T-helper 17 cell (primary cell): ENCODE results near the gene PCDHA8. TPM values are rescaled to one million over a fixed set of nuclear protein-coding genes. Genes with fewer than 3 reads are reported as not detected.

Experiments
- total RNA-seq, 4 donors: library from RNA in 2 of 4; stranded (reverse) in 2 of 4; gene quantifications; one replicate each; pipeline ENCODE4 v1.2.3 and lab custom pipeline; 2022 to 2026

The PCDHA8 gene
- total RNA-seq, 2 donors from 2014 or later: not detected

Other genes starting within 250 kb of the PCDHA8 start
- 1 to 10 TPM; 1.4 to 9.2 TPM for gene CD14, start 208.0 kb upstream of the PCDHA8 start, total RNA-seq
- 10 to 100 TPM; 18.3 to 23.1 TPM for gene TMCO6, start 201.7 kb upstream of the PCDHA8 start, total RNA-seq
- gene NDUFA2, start 193.6 kb upstream of the PCDHA8 start, total RNA-seq: 10 to 100 TPM; 40.7 to 46.2 TPM
- 100 to 1,000 TPM; 168 to 172 TPM for gene IK, start 193.4 kb upstream of the PCDHA8 start, total RNA-seq
- gene WDR55, start 176.3 kb upstream of the PCDHA8 start, total RNA-seq: 10 to 100 TPM; 34.8 to 36.3 TPM
- gene DND1, start 167.6 kb upstream of the PCDHA8 start, total RNA-seq: 1 to 10 TPM; 1.2 to 1.9 TPM
- 10 to 100 TPM; 44.8 to 49.3 TPM for gene HARS1, start 149.8 kb upstream of the PCDHA8 start, total RNA-seq
- 10 to 100 TPM; 33.5 to 34.9 TPM for gene HARS2, start 149.7 kb upstream of the PCDHA8 start, total RNA-seq
- gene ZMAT2, start 140.7 kb upstream of the PCDHA8 start, total RNA-seq: 10 to 100 TPM; 40.9 to 41.5 TPM
- gene PCDHA1, start 55.0 kb upstream of the PCDHA8 start, total RNA-seq: not detected
- not detected for gene PCDHA2, start 46.3 kb upstream of the PCDHA8 start, total RNA-seq
- gene PCDHA3, start 40.1 kb upstream of the PCDHA8 start, total RNA-seq: not detected
- gene PCDHA4, start 34.1 kb upstream of the PCDHA8 start, total RNA-seq: not detected
- not detected for gene PCDHA5, start 19.6 kb upstream of the PCDHA8 start, total RNA-seq
- not detected for gene PCDHA6, start 13.2 kb upstream of the PCDHA8 start, total RNA-seq
- gene PCDHA7, start 6.9 kb upstream of the PCDHA8 start, total RNA-seq: not detected
- not detected for gene PCDHA9, start 7.2 kb downstream of the PCDHA8 start, total RNA-seq
- gene PCDHA10, start 14.7 kb downstream of the PCDHA8 start, total RNA-seq: not detected
- gene PCDHA11, start 27.8 kb downstream of the PCDHA8 start, total RNA-seq: not detected
- gene PCDHA12, start 34.1 kb downstream of the PCDHA8 start, total RNA-seq: not detected
- gene PCDHA13, start 40.9 kb downstream of the PCDHA8 start, total RNA-seq: not detected
- not detected for gene PCDHAC1, start 85.1 kb downstream of the PCDHA8 start, total RNA-seq
- not detected for gene PCDHAC2, start 125.3 kb downstream of the PCDHA8 start, total RNA-seq
- gene PCDHB1, start 210.2 kb downstream of the PCDHA8 start, total RNA-seq: not detected